ELF-1 (cell line): ENCODE data around the gene TMEM52.
"Not testable (repeated sequence)": the region's sequence is repeated elsewhere in the genome, so short reads cannot be mapped to it uniquely, and the experiment has no call there.

ENCODE experiments used
- DNase-seq: peaks from one replicate; pipeline ENCODE4 v3.0.0-alpha.2; 2016; ENCODE audit warnings: low read depth, low spot score

Gene TMEM52

GRCh38 chr1:1946540-1946939 is 27.5 kb upstream of the TMEM52 start:
- DNase-seq: no peak

GRCh38 chr1:1945782-1946393 is 26.8 kb upstream of the TMEM52 start:
- DNase-seq: no peak

GRCh38 chr1:1943834-1944570 is 24.9 kb upstream of the TMEM52 start:
- DNase-seq: peak; percentile 75

- no peak for DNase-seq
These were observed 23.9 kb upstream of the TMEM52 start for GRCh38 chr1:1942753-1943656.

- no peak for DNase-seq
These were observed 23.0 kb upstream of the TMEM52 start for GRCh38 chr1:1941868-1942752.

- DNase-seq: no peak
These were observed 22.2 kb upstream of the TMEM52 start for GRCh38 chr1:1941211-1941841.

GRCh38 chr1:1940123-1940425 is 21.0 kb upstream of the TMEM52 start:
- no peak for DNase-seq

GRCh38 chr1:1939296-1940122 is 20.4 kb upstream of the TMEM52 start:
- no peak for DNase-seq

- no peak for DNase-seq
These were observed 19.7 kb upstream of the TMEM52 start for GRCh38 chr1:1938613-1939295.

- DNase-seq: no peak
These were observed 19.1 kb upstream of the TMEM52 start for GRCh38 chr1:1938276-1938573.

- no peak for DNase-seq
These were observed 18.6 kb upstream of the TMEM52 start for GRCh38 chr1:1937549-1938275.

GRCh38 chr1:1937061-1937460 is 18.0 kb upstream of the TMEM52 start:
- no peak for DNase-seq

GRCh38 chr1:1934848-1935247 is 15.8 kb upstream of the TMEM52 start:
- DNase-seq: not testable (repeated sequence)

GRCh38 chr1:1929639-1930545 is 10.8 kb upstream of the TMEM52 start:
- peak; percentile 6 for DNase-seq

- no peak for DNase-seq
These were observed 10.1 kb upstream of the TMEM52 start for GRCh38 chr1:1929102-1929638.

- DNase-seq: no peak
These were observed 9.4 kb upstream of the TMEM52 start for GRCh38 chr1:1928231-1929101.

GRCh38 chr1:1927751-1928150 is 8.7 kb upstream of the TMEM52 start:
- DNase-seq: no peak
